ENCODE data around the gene ZNF644.

Gene ZNF644

DNA sequence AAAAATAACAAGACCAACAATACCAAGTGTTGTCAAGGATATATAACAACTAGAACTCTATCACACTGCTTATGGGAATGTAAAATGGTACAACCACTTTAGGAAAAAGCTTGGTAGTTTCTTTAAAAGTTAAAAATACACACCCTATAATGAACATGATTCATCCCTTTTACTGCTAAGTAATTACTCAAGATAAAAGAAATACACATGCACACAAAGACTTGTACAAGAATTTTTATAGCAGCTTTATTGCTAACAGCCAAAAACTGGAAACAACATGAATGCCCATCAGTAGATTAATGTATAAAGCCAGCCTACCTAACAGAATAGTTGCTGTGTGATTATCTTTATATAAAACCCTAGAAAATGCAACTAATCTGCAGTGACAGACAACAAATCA lies 10.5 kb upstream of the ZNF644 start:
- no peak for DNase-seq (ENCODE audit: low spot score)

GRCh38 chr1:91031081-91031480 lies 9.2 kb upstream of the ZNF644 start:
- no peak for DNase-seq (ENCODE audit: low spot score)
- TF ChIP-seq, protein P1, sequence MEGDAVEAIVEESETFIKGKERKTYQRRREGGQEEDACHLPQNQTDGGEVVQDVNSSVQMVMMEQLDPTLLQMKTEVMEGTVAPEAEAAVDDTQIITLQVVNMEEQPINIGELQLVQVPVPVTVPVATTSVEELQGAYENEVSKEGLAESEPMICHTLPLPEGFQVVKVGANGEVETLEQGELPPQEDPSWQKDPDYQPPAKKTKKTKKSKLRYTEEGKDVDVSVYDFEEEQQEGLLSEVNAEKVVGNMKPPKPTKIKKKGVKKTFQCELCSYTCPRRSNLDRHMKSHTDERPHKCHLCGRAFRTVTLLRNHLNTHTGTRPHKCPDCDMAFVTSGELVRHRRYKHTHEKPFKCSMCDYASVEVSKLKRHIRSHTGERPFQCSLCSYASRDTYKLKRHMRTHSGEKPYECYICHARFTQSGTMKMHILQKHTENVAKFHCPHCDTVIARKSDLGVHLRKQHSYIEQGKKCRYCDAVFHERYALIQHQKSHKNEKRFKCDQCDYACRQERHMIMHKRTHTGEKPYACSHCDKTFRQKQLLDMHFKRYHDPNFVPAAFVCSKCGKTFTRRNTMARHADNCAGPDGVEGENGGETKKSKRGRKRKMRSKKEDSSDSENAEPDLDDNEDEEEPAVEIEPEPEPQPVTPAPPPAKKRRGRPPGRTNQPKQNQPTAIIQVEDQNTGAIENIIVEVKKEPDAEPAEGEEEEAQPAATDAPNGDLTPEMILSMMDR (IDR thresholded peaks at IDR 0.05; ENCODE audit: extremely low read depth, missing control alignments): no peak

More for the DNA sequence above, 10.5 kb upstream of the ZNF644 start:
- TF ChIP-seq, protein P1 (IDR thresholded peaks at IDR 0.05; ENCODE audit: extremely low read depth, missing control alignments): no peak

GRCh38 chr1:91026777-91027176 lies 4.9 kb upstream of the ZNF644 start:
- DNase-seq (ENCODE audit: low spot score): no peak
- TF ChIP-seq, protein P1 (IDR thresholded peaks at IDR 0.05; ENCODE audit: extremely low read depth, missing control alignments): no peak

DNA sequence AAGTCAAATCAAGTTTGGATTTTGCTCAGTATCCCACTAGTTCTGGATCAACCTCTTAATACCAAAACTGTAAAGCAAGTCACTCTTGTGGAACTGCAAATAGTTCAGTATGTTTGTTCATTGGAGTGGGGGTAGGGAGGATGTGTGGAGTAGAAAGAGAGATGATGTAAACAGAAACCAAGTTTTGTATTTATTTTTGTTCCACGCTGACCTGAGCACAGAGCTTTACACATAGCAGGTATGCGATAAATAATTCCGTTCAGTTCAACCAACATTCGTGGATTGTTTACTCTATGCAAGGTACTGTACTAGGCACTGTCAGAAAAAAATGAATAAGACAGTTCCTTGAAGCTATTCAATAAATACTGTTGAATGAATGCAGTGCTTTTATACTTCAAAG lies 4.5 kb upstream of the ZNF644 start:
- DNase-seq (ENCODE audit: low spot score): peak; percentile 35
- TF ChIP-seq, protein P1 (IDR thresholded peaks at IDR 0.05; ENCODE audit: extremely low read depth, missing control alignments): no peak

DNA sequence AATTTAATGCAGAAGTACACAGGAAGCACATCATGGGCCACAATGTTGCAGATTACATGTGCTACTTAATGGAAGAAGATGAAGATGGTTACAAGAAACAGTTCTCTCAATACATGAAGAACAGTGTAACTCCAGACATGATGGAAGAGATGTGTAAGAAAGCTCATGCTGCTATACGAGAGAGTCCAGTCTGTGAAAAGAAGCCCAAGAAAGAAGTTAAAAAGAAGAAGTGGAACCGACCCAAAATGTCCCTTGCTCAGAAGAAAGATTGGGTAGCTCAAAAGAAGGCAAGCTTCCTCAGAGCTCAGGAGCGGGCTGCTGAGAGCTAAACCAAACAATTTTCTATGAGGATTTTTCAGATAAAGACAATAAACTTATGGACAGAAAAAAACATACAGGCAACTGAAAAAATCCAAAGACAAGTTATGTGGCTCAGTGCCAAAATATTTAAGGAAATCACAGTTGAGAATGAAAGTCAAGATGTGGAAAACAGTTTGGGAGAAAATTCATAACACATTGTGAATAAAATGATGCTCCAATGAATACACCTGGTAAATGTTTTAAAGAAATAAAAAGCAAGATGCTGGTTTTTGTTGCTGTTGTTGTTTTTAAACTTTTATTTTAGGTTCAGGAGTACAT lies 2.8 kb upstream of the ZNF644 start:
- TF ChIP-seq, protein P1 (IDR thresholded peaks at IDR 0.05; ENCODE audit: extremely low read depth, missing control alignments): no peak
- no peak for DNase-seq (ENCODE audit: low spot score)

- DNase-seq (ENCODE audit: low spot score): no peak
- TF ChIP-seq, protein P1 (IDR thresholded peaks at IDR 0.05; ENCODE audit: extremely low read depth, missing control alignments): no peak
These were observed 689 bp upstream of the ZNF644 start for GRCh38 chr1:91022518-91022929.

- TF ChIP-seq, protein P1 (IDR thresholded peaks at IDR 0.05; ENCODE audit: extremely low read depth, missing control alignments): no peak
- peak; percentile 82 for DNase-seq (ENCODE audit: low spot score)
These were observed 709 bp downstream of the ZNF644 start for GRCh38 chr1:91020967-91021685.
